Motor neuron (in vitro differentiated cells): ENCODE data around the gene ST3GAL2. TPM values are rescaled to one million over a fixed set of nuclear protein-coding genes. Genes with fewer than 3 reads are reported as not detected.
"Not testable (repeated sequence)": the region's sequence is repeated elsewhere in the genome, so short reads cannot be mapped to it uniquely, and the experiment has no call there.

Source experiments
- ATAC-seq, 8 experiments: fragments of 200-7000 bp; cut with Tn5 transposase; replicated peaks in 6 of 8; 2 replicates each; pipeline ENCODE4 v1.8.0; 2021; ENCODE audit warnings: mild to moderate bottlenecking in 8 of 8, moderate library complexity in 8 of 8
- H3K27ac ChIP-seq, 2 donors: fragments of 250-450 bp; sonication (Bioruptor Pico); 2 replicates each; pipeline ENCODE4 v1.9.0; 2021; ENCODE audit warnings: antibody characterized with exemption in 2 of 2, mild to moderate bottlenecking in 2 of 2, moderate library complexity in 1 of 2
- H3K4me1 ChIP-seq, 2 donors: fragments of 250-450 bp; sonication (Bioruptor Pico); replicated peaks in 1 of 2; 2 replicates each; pipeline ENCODE4 v1.6.1; 2021; ENCODE audit warnings: antibody characterized with exemption in 2 of 2, mild to moderate bottlenecking in 2 of 2, moderate library complexity in 1 of 2
- H3K4me3 ChIP-seq, 5 donors: fragments of 250-450 bp; sonication (Bioruptor Pico); 2 replicates each; pipeline ENCODE4 v1.9.0; 2021; ENCODE audit warnings: antibody characterized with exemption in 5 of 5, mild to moderate bottlenecking in 5 of 5, moderate library complexity in 4 of 5
- whole genome bisulfite sequencing, 10 experiments: fragments of 450-650 bp; shearing (Covaris generic); methylation state at CpG; one replicate each; pipeline ENCODE4 v1.0.0; 2022; 5-methylcytosine and 5-hydroxymethylcytosine counted together
- in situ Hi-C, 9 experiments: fragments of 400-800 bp; cut with MboI; loops; one replicate each; pipeline ENCODE4 v1.15.0; 2021; ENCODE audit warnings: low sequenced_read_pairs in 9 of 9, low pct_unique_long_range_greater_than_20kb in 2 of 9; ENCODE audit not compliant: unreplicated experiment in 9 of 9
- total RNA-seq, 8 experiments: library from RNA; unstranded; fragments of 300-600 nt; gene quantifications; 2 replicates each; pipeline versions ENCODE4 v1.2.3 to v1.2.4, GENCODE V29; 2022

Gene ST3GAL2
- total RNA-seq, 8 experiments from 2014 or later, result 14.2 to 35.6 (median 22.0) TPM

- in situ Hi-C loops, result no loop called here
- no peak overlapping the region for H3K4me3 ChIP-seq
- no peaks in the 10 kb centered on the region for H3K4me1 ChIP-seq
- WGBS, 10 experiments, result 26 to 80% (median 68%) methylated on average over 1 to 4 of the region's 8 CpGs; no CpG with 5 or more reads in 5 of the 10 experiments
- peak in 3 of 8 experiments; percentile 19 to 69 (median 43) for ATAC-seq
- no peak overlapping the region for H3K27ac ChIP-seq
These were observed 21.9 kb upstream of the ST3GAL2 start for GRCh38 chr16:70460737-70461261.

GRCh38 chr16:70457446-70458166 lies 18.7 kb upstream of the ST3GAL2 start:
- Histone ChIP-seq H3K4me1 (peaks cover 5 to 6% of the 10 kb centered on the region in 2 donors), H3K4me3 (no peak overlapping the region), H3K27ac (no peak overlapping the region)
- no peak for ATAC-seq
- in situ Hi-C loops, result no loop called here
- 76 to 100% (median 90%) methylated on average over 1 to 4 of the region's 5 CpGs; no CpG with 5 or more reads in 2 of the 10 experiments for WGBS, 10 experiments

- H3K4me3 ChIP-seq, result no peak overlapping the region
- 17 to 88% (median 75%) methylated on average over 2 to 7 of the region's 7 CpGs; no CpG with 5 or more reads in 4 of the 10 experiments for WGBS, 10 experiments
- in situ Hi-C loops, result no loop called here
- peaks cover 5 to 6% of the 10 kb centered on the region in 2 donors for H3K4me1 ChIP-seq
- H3K27ac ChIP-seq, result no peak overlapping the region
- ATAC-seq, result no peak
These were observed 17.0 kb upstream of the ST3GAL2 start for GRCh38 chr16:70455910-70456309.

- Histone ChIP-seq H3K4me3 (peak within 1 kb of the TSS; percentile 87 to 100 (median 92)), H3K4me1 (peaks cover 5 to 6% of the 10 kb centered on the region in 2 donors), H3K27ac (peak within 1 kb of the TSS; percentile 100)
- peak; percentile 88 to 97 (median 95) for ATAC-seq
- WGBS, 10 experiments, result 0 to 5% (median 1%) methylated on average over 1 to 15 of the region's 67 CpGs; no CpG with 5 or more reads in 3 of the 10 experiments
- in situ Hi-C loops, result no loop called here
These were observed 15.5 kb upstream of the ST3GAL2 start, which contains the start of gene FCSK for GRCh38 chr16:70454222-70455034. Gene FCSK (plus strand): TSS chr16:70454595. CDS start chr16:70463191, 8,596 bp downstream.

GRCh38 chr16:70453892-70454221 lies 15.0 kb upstream of the ST3GAL2 start:
- 0 to 3% (median 0%) methylated on average over 2 to 8 of the region's 8 CpGs; no CpG with 5 or more reads in 2 of the 10 experiments for WGBS, 10 experiments
- in situ Hi-C loops, result no loop called here
- H3K27ac ChIP-seq, result peak overlapping the region; percentile 100
- H3K4me3 ChIP-seq, result peak overlapping the region; percentile 87 to 100 (median 92)
- peak; percentile 13 to 51 (median 24) for ATAC-seq
- H3K4me1 ChIP-seq, result peaks cover 5 to 6% of the 10 kb centered on the region in 2 donors

- ATAC-seq, result no peak
- WGBS, 10 experiments, result 87 to 100% (median 96%) methylated on average over 1 to 8 of the region's 11 CpGs; no CpG with 5 or more reads in 4 of the 10 experiments
- in situ Hi-C loops, result no loop called here
- no peak overlapping the region for H3K27ac ChIP-seq
- H3K4me3 ChIP-seq, result peak overlapping the region; percentile 87 to 100 (median 92)
- H3K4me1 ChIP-seq, result peaks cover 5 to 6% of the 10 kb centered on the region in 2 donors
These were observed 14.4 kb upstream of the ST3GAL2 start for GRCh38 chr16:70453117-70453891.

- in situ Hi-C loops, H3K4me3 ChIP-seq, ATAC-seq, H3K27ac ChIP-seq, H3K4me1 ChIP-seq: not testable (repeated sequence)
- 47% methylated on average over 6 of the region's 25 CpGs; no CpG with 5 or more reads in 9 of the 10 experiments for WGBS, 10 experiments
These were observed 12.1 kb upstream of the ST3GAL2 start for GRCh38 chr16:70451004-70451340.

GRCh38 chr16:70450142-70451003 lies 11.5 kb upstream of the ST3GAL2 start:
- in situ Hi-C loops, H3K27ac ChIP-seq, ATAC-seq: not testable (repeated sequence)

GRCh38 chr16:70448075-70448474 lies 9.2 kb upstream of the ST3GAL2 start:
- WGBS, 10 experiments, result 29 to 100% (median 87%) methylated on average over 1 to 6 of the region's 6 CpGs; no CpG with 5 or more reads in 2 of the 10 experiments

More at GRCh38 chr16:70450142-70451003, 11.5 kb upstream of the ST3GAL2 start:
- not testable (repeated sequence) for H3K4me1 ChIP-seq, H3K4me3 ChIP-seq
- WGBS, 10 experiments, result 80 to 100% (median 100%) methylated on average over 1 to 7 of the region's 37 CpGs; no CpG with 5 or more reads in 3 of the 10 experiments

GRCh38 chr16:70444249-70445063 lies 5.6 kb upstream of the ST3GAL2 start:
- H3K4me1 ChIP-seq, result peaks cover 5% of the 10 kb centered on the region in 2 donors
- 79 to 100% (median 91%) methylated on average over 1 to 4 of the region's 4 CpGs for WGBS, 10 experiments
- in situ Hi-C loops, result no loop called here

More at GRCh38 chr16:70448075-70448474, 9.2 kb upstream of the ST3GAL2 start:
- H3K4me3 ChIP-seq, result no peak overlapping the region
- no peaks in the 10 kb centered on the region for H3K4me1 ChIP-seq
- no peak for ATAC-seq
- in situ Hi-C loops, result no loop called here
- no peak overlapping the region for H3K27ac ChIP-seq

GRCh38 chr16:70442344-70442743 lies 3.4 kb upstream of the ST3GAL2 start:
- 40 to 100% (median 83%) methylated on average over 1 to 5 of the region's 7 CpGs; no CpG with 5 or more reads in 2 of the 10 experiments for WGBS, 10 experiments
- Histone ChIP-seq H3K27ac (no peak overlapping the region), H3K4me3 (no peak overlapping the region), H3K4me1 (peaks cover 5 to 12% of the 10 kb centered on the region in 2 donors)
- ATAC-seq, result no peak
- in situ Hi-C loops, result no loop called here

More at GRCh38 chr16:70444249-70445063, 5.6 kb upstream of the ST3GAL2 start:
- ATAC-seq, result no peak
- Histone ChIP-seq H3K4me3 (no peak overlapping the region), H3K27ac (no peak overlapping the region)
